DLD1 (cell line): ENCODE measurements around the gene HMGCS1.
"Not testable (repeated sequence)": the region's sequence is repeated elsewhere in the genome, so short reads cannot be mapped to it uniquely, and the experiment has no call there.

Experiments used
- in situ Hi-C: cut with HindIII; loops from 2 replicates; pipeline ENCODE4 v1.10.0; 2017; ENCODE audit warnings: low sequenced_read_pairs

Gene HMGCS1

DNA sequence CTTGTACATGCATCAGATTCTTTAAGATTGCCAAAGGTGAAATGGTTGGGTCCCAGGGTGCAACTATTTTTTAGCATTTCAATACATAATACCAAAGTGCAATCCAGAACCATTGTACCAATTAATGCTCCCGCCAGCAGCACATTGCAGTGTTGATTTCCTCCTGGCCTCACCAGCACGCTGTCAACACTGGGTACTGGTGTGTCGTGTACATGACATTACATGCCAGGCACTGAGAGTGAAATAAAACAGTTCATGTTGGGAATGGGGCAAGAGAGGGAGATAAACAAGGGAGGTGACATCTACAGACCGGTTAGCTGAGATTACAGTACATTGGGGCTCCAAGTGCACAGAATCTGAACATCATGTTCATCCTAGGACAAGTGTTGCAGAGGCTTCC, 37.8 kb downstream of the HMGCS1 start:
- in situ Hi-C loops, result no loop called here

DNA sequence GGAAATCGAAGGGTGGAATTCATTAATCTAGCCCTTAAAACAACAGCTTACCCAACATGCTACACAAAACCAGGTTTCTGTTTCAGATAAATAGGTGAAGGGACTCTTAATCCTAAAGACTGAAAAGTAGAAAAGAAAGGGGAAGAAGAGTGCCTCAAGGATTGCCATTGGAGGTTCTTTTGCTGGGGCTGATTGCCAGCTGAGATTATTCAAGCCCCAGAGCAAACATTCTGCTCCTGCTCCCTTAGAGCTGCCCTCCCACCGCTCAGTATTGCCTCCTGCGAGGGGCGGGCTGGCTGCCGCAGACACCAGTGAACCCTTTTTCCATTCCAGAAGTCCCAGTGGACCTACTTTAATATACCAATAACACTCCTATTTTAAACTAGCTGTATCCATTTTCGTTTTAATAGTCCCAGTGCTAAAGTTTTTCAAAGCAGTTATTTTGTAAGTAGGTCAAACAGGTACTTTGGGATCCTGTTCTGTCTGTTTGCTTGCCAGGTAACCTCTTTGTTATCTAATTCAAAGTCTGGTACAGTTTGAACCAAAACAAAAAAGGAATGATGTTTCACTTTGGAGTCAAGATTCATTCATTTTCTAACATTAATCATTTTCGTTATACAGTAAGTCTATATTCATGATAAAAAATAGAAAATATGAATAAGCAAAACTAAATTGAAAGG, 38.6 kb downstream of the HMGCS1 start:
- in situ Hi-C loops, result no loop called here

GRCh38 chr5:43273552-43273951, 39.7 kb downstream of the HMGCS1 start:
- in situ Hi-C loops, result no loop called here

DNA sequence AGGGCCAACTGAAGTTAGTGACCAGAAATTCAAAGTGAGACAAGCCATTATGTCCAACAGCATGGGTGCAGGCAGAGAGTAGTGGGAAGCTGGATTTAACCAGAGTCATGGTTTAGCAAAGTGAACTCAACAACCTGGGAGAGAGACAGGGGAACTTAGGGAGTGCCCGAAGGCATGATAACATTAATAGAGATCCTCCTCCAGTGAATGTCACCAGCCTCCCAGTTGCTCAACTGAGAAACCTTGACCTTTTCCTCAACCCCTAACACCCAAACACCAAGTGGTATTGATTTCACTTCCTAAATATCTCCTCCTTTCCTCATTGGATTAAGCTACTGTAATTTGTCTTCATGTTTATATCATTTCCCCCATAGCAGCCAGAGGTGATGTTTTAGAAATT, 42.6 kb downstream of the HMGCS1 start:
- in situ Hi-C loops, result no loop called here

- in situ Hi-C loops, result no loop called here
Measured at GRCh38 chr5:43268188-43268820, 44.9 kb downstream of the HMGCS1 start.

GRCh38 chr5:43262269-43262668, 50.9 kb downstream of the HMGCS1 start:
- in situ Hi-C loops, result not testable (repeated sequence)

DNA sequence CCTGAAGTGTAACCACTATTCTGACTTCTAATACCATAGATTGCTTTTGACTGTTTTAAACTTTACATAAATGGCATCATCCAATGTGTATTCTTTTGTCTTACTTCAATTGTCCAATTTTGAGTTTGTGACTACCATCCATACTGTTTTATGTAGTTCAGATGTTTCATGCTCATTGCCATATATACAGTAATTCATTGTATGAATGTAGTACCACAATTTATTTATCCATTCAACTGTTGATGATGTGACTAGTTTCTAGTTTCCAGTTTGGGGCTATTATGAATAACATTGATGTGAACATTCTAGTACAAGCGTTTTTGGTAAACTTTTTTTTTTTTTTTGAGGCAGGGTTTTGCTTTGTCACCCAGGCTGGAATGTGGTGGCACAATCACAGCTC, 55.1 kb downstream of the HMGCS1 start:
- in situ Hi-C loops, result no loop called here

DNA sequence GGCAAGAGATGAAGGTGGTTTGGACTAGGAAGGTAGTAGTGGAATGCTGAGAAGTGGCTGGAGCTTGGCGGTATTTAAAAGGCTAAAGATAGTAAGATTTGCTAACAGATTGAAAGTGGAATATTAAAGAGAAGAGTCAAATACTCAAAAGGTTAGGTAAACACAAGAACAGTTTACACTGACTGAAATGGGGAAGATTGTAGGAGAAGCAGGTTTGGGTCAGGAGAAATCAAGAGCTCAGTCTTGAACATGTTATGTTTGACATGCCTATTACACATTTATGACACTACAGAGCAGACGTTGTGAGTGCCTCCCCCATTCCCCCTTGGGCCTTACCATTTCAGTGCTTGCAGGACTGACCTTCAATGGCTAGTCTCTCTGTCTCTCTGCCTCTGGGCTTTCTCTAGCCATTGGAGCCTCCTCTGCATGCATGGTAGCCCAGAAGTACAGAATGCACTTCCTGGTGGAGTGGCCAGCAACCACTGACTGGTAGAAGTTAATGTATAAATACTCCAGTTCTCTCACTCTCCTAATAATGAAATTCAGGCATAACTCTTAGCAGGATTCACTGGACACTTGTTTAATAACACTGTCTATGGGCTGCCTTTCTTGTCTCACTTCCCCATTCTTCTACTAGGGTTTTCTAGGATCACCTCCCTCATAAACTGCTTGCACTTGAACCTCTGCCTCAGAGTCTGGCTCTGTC, 56.8 kb downstream of the HMGCS1 start:
- in situ Hi-C loops, result no loop called here

- in situ Hi-C loops, result no loop called here
Measured at GRCh38 chr5:43255704-43256103, 57.5 kb downstream of the HMGCS1 start.

DNA sequence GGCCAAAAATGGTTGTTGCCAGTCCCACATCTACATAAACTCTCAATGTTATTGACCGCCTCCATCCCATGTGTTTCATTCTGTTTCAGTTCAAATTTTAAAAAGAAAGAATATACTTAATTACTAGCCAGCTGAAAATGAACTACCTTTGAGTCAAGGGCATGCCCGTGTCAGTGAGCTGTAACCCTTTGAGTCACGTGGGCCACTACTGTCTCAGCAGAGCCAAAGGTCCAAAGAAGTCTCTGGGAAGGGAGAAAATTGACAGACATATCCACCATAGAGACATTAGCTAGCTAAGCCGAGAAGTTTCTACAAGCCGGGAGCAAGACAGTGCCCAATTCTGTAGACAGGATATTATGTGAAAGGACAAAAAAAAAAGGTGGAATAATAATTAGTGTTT, 61.5 kb downstream of the HMGCS1 start:
- in situ Hi-C loops, result no loop called here

GRCh38 chr5:43245724-43246385, 67.4 kb downstream of the HMGCS1 start:
- in situ Hi-C loops, result no loop called here

DNA sequence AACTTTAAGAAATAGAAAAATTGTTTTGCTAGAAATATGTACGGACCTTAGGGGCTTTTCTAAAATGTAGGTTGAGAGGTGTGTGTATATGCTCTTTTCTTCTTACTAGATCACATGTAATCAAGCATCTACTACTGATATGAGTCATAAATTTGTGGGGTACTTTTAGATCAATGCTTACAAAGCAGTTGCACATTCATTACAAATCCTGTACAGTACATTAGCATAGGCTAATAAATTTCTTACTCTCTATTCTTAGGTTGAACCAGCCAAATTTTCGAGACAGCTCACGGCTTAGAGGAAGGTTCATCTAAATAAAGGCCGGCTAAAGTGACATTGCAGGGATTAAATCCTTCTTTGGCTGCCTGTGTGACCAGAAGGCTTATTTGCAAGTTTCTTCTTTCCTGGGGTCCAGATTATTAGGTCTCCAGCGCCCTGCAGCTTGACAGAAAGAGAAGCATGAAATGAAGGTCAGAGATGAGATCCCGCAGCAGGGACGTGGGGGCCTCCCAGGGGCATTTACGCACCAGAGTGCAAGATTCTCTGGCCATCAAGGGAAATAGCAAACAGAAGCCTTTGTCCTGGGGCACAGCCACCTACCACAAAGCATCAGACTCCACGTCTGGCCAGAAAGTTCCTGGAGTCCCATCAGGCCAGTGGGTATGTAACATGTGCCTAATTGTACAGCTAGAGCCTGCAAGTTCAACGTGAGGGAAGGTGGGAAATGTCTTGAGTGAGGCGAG, 68.2 kb downstream of the HMGCS1 start:
- in situ Hi-C loops, result no loop called here

DNA sequence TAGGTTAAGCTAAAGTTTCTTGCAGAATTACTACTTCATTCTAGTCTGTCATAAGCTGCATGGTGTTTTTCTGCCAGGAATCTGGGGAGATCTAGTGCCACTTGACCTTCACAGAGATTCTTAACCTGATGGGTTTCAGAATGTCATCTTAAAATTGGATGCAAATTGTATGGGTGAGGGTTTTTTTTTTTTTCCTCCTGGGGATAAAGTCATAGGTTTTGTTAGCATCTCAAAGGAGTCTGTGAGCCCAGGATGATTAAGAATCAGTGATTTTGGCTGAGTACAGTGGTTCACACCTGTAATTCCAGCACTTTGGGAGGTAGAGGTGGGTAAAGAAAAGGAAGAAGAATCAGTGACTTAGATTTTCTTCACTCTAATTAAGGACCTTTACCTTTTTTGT, 69.9 kb downstream of the HMGCS1 start:
- in situ Hi-C loops, result no loop called here

- in situ Hi-C loops, result no loop called here
Measured at GRCh38 chr5:43242196-43242595, 71.0 kb downstream of the HMGCS1 start.
